ENCODE data around the gene DNAH12. TPM values are rescaled to one million over a fixed set of nuclear protein-coding genes. Genes with fewer than 3 reads are reported as not detected.

The DNAH12 gene
- total and polyA plus RNA-seq, 2 of the 4 experiments (the other 2 are of a cell fraction): under 0.01 to 0.02 TPM

GRCh38 chr3:57423335-57423734, 120.8 kb downstream of the DNAH12 start:
- intact Hi-C loops (cut with micrococcal nuclease): no loop called here
- no peak for DNase-seq
- Histone ChIP-seq H3K9ac (ENCODE audit: low read depth, low read length) (no peak overlapping the region), H3K27ac (ENCODE audit: insufficient read depth, low read length) (no peak overlapping the region), H3K9me3 (ENCODE audit: control insufficient read depth, insufficient read depth, low read length) (no peaks in the 10 kb centered on the region), H4K5ac (ENCODE audit: low read depth, low read length) (no peak overlapping the region), H2AFZ (replicated peaks; ENCODE audit: low read length, poor library complexity) (no peak overlapping the region), H3K4me2 (ENCODE audit: low read depth, low read length) (no peak overlapping the region), H3K4me1 (ENCODE audit: control insufficient read depth, insufficient read depth, low read length) (no peaks in the 10 kb centered on the region), H2BK20ac (ENCODE audit: low read depth, low read length) (no peak overlapping the region), H2BK120ac (ENCODE audit: low read depth, low read length) (no peak overlapping the region), H2BK15ac (ENCODE audit: low read depth, low read length) (no peak overlapping the region), H3K27me3 (ENCODE audit: control insufficient read depth, insufficient read depth, low read length) (no peaks in the 10 kb centered on the region; the same call in 1 of the 2 replicates), H3K79me1 (ENCODE audit: low read depth in 1 of 2, low read length in 2 of 2) (no peaks in the 10 kb centered on the region), H2AK9ac (replicated peaks; ENCODE audit: low read depth, low read length, poor library complexity) (no peak overlapping the region), H3K4ac (ENCODE audit: low read depth, low read length) (no peak overlapping the region), H3K18ac (ENCODE audit: low read depth, low read length) (no peak overlapping the region), H3K9me1 (ENCODE audit: insufficient read depth, low read length) (no peaks in the 10 kb centered on the region), H3K56ac (ENCODE audit: extremely low read depth, insufficient read depth, low read length) (no peak overlapping the region), H3K23ac (ENCODE audit: low read depth, low read length) (no peak overlapping the region), H2AK5ac (ENCODE audit: low read depth, low read length) (no peak overlapping the region), H2BK5ac (ENCODE audit: low read depth, low read length, poor library complexity, severe bottlenecking) (no peak overlapping the region), H4K8ac (ENCODE audit: low read depth in 2 of 2, low read length in 2 of 2) (no peak overlapping the region), H4K91ac (ENCODE audit: insufficient read depth, low read depth, low read length) (no peak overlapping the region), H3K36me3 (ENCODE audit: control insufficient read depth, insufficient read depth, low read length) (no peaks in the 10 kb centered on the region), H3K14ac (replicated peaks; ENCODE audit: low read depth, low read length) (no peak overlapping the region), H3K4me3 (ENCODE audit: insufficient read depth, low read depth, low read length) (no peak overlapping the region), H4K20me1 (ENCODE audit: insufficient read depth, low read length) (no peaks in the 10 kb centered on the region)
- POLR2A ChIA-PET (ENCODE audit: unreplicated experiment): no interaction called here
- no peak for ATAC-seq (ENCODE audit: low read depth)
- dilution Hi-C loops (cut with HindIII; ENCODE audit: low sequenced_read_pairs, unreplicated experiment): no loop called here
- no CpG with 5 or more reads among the region's 3 CpGs for WGBS, 2 experiments (ENCODE audit: extremely low coverage in 2 of 2, insufficient read length in 1 of 2)
- CTCF ChIA-PET: no interaction called here
- BruUV-seq (replicated peaks): no TSS peak
- in situ Hi-C loops (cut with MboI; ENCODE audit: low sequenced_read_pairs): no loop called here
- TF ChIP-seq ELK1 (IDR thresholded peaks at IDR 0.05; ENCODE audit: borderline replicate concordance, low read depth, low read length): no peak
- no peak for TF ChIP-seq RFX5 (IDR thresholded peaks at IDR 0.05; ENCODE audit: low read depth, low read length)
- TF ChIP-seq SMC3 (IDR thresholded peaks at IDR 0.05; ENCODE audit: low read depth, low read length): no peak
- TF ChIP-seq USF2 (IDR thresholded peaks at IDR 0.05; ENCODE audit: low read depth, low read length): no peak
- TF ChIP-seq CTCF (conservative IDR thresholded peaks at IDR 0.05; ENCODE audit: low read depth, low read length): no peak
- TF ChIP-seq MXI1 (IDR thresholded peaks at IDR 0.05; ENCODE audit: borderline replicate concordance, low read depth, low read length): no peak
- TF ChIP-seq RCOR1 (IDR thresholded peaks at IDR 0.05; ENCODE audit: insufficient replicate concordance, low read length): no peak
- TF ChIP-seq BHLHE40 (IDR thresholded peaks at IDR 0.05; ENCODE audit: low read depth, low read length): no peak
- no peak for TF ChIP-seq RAD21 (IDR thresholded peaks at IDR 0.05; ENCODE audit: low read length)
- no peak for TF ChIP-seq POLR2A (IDR thresholded peaks at IDR 0.05; ENCODE audit: low read depth, low read length)
- no peak for TF ChIP-seq CEBPB (IDR thresholded peaks at IDR 0.05; ENCODE audit: low read depth, low read length)
- TF ChIP-seq FOS (IDR thresholded peaks at IDR 0.05; ENCODE audit: low read depth, low read length): no peak
- no peak for TF ChIP-seq MAFK (IDR thresholded peaks at IDR 0.05; ENCODE audit: low read depth, low read length)
- no peak for TF ChIP-seq MAZ (IDR thresholded peaks at IDR 0.05; ENCODE audit: borderline replicate concordance, low read depth, low read length)
- no peak for TF ChIP-seq NFE2L2 (IDR thresholded peaks at IDR 0.05; ENCODE audit: low read depth, low read length)
- no peak for TF ChIP-seq CHD1 (IDR thresholded peaks at IDR 0.05; ENCODE audit: low read depth, low read length)

All from IMR-90 (cell line).